ENCODE measurements around the gene RAPGEF1. TPM values are rescaled to one million over a fixed set of nuclear protein-coding genes. Genes with fewer than 3 reads are reported as not detected.

The RAPGEF1 gene
- total RNA-seq, 1 experiment from 2014 or later = 25.2 TPM

DNA sequence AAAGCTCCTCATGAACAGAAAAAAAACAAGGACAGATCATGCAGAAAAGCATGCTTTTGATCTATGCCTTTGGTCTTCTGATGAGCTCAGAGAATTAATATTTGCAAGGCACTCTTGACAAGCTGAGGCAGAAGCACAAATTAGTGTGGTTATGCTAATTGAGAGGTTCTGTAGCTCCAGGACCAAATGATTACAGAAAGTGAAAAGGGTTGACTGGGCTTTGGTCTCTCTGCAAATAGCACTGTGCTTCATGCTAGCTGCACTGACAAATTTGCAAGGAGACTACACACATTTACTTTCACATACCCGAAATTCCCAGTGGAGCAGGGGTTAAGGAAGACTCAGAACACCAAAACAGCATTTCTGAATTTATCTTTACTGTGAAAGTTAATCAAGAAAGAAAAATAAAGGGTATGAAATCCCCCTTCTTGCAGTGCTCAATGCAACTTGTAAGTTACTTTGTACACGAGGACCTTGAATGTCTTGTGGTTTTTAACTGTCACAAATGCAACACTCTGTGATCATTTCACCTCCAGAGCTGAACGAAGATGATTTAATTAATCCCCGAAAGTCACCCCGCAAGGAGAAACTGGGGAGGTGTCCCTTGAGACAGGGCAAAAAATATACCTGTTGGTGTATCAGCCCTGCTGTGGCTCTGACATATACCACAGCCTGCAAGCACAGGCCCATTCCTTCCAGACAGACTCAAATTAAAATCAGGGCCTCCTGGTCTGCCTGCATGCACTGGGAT lies 11.9 kb downstream of the RAPGEF1 start:
- H3K4me3 ChIP-seq (ENCODE audit: low read length) = no peak overlapping the region
- H3K36me3 ChIP-seq (ENCODE audit: low read depth, low read length) = no peaks in the 10 kb centered on the region
- ChIA-PET POLR2A (ENCODE audit: unreplicated experiment) (no interaction called here), CTCF (no interaction called here)
- BruUV-seq (replicated peaks) = no TSS peak
- H3K27ac ChIP-seq (ENCODE audit: low read length) = no peak overlapping the region
- TF ChIP-seq EZH2phosphoT487 (IDR thresholded peaks at IDR 0.05; ENCODE audit: borderline replicate concordance, low read length) (no peak), EZH2 (IDR thresholded peaks at IDR 0.05; ENCODE audit: low read length, unreplicated experiment) (no peak)
- TF ChIP-seq, protein P1, sequence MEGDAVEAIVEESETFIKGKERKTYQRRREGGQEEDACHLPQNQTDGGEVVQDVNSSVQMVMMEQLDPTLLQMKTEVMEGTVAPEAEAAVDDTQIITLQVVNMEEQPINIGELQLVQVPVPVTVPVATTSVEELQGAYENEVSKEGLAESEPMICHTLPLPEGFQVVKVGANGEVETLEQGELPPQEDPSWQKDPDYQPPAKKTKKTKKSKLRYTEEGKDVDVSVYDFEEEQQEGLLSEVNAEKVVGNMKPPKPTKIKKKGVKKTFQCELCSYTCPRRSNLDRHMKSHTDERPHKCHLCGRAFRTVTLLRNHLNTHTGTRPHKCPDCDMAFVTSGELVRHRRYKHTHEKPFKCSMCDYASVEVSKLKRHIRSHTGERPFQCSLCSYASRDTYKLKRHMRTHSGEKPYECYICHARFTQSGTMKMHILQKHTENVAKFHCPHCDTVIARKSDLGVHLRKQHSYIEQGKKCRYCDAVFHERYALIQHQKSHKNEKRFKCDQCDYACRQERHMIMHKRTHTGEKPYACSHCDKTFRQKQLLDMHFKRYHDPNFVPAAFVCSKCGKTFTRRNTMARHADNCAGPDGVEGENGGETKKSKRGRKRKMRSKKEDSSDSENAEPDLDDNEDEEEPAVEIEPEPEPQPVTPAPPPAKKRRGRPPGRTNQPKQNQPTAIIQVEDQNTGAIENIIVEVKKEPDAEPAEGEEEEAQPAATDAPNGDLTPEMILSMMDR (conservative IDR thresholded peaks at IDR 0.05; ENCODE audit: low read depth, low read length) = no peak
- H3K27me3 ChIP-seq (ENCODE audit: low read length) = no peaks in the 10 kb centered on the region
- no peak overlapping the region for H3K4me2 ChIP-seq (ENCODE audit: low read length)
- H3K4me1 ChIP-seq (ENCODE audit: insufficient read depth, low read length) = peaks cover 24% of the 10 kb centered on the region
- H3K9me3 ChIP-seq (ENCODE audit: low read length) = no peaks in the 10 kb centered on the region
- no peaks in the 10 kb centered on the region for H3K9me2 ChIP-seq (replicated peaks; ENCODE audit: low read length)
- no peaks in the 10 kb centered on the region for H3F3A ChIP-seq (ENCODE audit: low read length, unreplicated experiment)
- no peak for ATAC-seq
- H3K79me2 ChIP-seq (ENCODE audit: low read length) = peaks cover 49% of the 10 kb centered on the region
- no peak overlapping the region for H3K9ac ChIP-seq (ENCODE audit: low read length)
- H2AFZ ChIP-seq (ENCODE audit: low read length) = no peak overlapping the region
- no peak for DNase-seq
- no peaks in the 10 kb centered on the region for H4K20me1 ChIP-seq (ENCODE audit: low read length)
- intact Hi-C loops (cut with micrococcal nuclease) = no loop called here

DNA sequence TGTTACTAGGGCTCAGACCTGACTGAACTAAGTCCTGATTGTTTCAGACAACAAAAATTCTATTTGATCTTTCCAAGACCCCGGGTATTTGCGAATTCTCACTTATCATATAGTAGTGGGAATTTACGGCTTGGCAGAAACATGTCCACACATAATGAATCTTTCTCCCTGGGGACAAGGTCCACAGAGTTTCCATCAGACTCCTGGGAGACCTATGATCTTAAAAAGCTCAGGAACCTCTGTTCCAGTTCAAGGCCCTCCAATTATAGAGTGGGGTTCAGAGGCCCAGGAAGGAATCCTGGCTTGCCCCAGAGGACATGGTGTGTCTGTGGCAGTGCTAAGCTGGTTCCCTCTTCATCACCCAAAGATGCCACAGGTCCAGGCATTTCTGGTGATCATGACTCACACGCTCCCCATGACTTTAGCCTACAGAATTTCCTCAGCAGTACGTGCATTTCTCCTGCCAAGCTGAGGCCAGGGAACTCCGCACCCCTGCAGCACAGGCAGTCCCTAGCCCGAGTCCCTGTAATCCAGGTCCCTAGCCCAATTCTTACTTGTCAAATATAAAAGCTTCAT lies 12.6 kb downstream of the RAPGEF1 start:
- no peak overlapping the region for H3K4me2 ChIP-seq (ENCODE audit: low read length)
- no peak for ATAC-seq
- CTCF ChIA-PET = no interaction called here

More for the DNA sequence above, 12.6 kb downstream of the RAPGEF1 start:
- peaks cover 42% of the 10 kb centered on the region for H3K79me2 ChIP-seq (ENCODE audit: low read length)
- no TSS peak for BruUV-seq (replicated peaks)
- no peaks in the 10 kb centered on the region for H3K27me3 ChIP-seq (ENCODE audit: low read length)
- H3F3A ChIP-seq (ENCODE audit: low read length, unreplicated experiment) = no peaks in the 10 kb centered on the region
- POLR2A ChIA-PET (ENCODE audit: unreplicated experiment) = no interaction called here
- no peak overlapping the region for H3K4me3 ChIP-seq (ENCODE audit: low read length)
- H3K4me1 ChIP-seq (ENCODE audit: insufficient read depth, low read length) = peaks cover 17% of the 10 kb centered on the region
- H3K9ac ChIP-seq (ENCODE audit: low read length) = no peak overlapping the region
- no peaks in the 10 kb centered on the region for H3K9me3 ChIP-seq (ENCODE audit: low read length)
- intact Hi-C loops (cut with micrococcal nuclease) = no loop called here
- no peak for TF ChIP-seq EZH2 (IDR thresholded peaks at IDR 0.05; ENCODE audit: low read length, unreplicated experiment)
- TF ChIP-seq, protein P1 (conservative IDR thresholded peaks at IDR 0.05; ENCODE audit: low read depth, low read length) = no peak
- no peak for TF ChIP-seq EZH2phosphoT487 (IDR thresholded peaks at IDR 0.05; ENCODE audit: borderline replicate concordance, low read length)
- H3K9me2 ChIP-seq (replicated peaks; ENCODE audit: low read length) = no peaks in the 10 kb centered on the region
- no peak overlapping the region for H2AFZ ChIP-seq (ENCODE audit: low read length)
- DNase-seq = no peak
- no peak overlapping the region for H3K27ac ChIP-seq (ENCODE audit: low read length)
- no peaks in the 10 kb centered on the region for H3K36me3 ChIP-seq (ENCODE audit: low read depth, low read length)
- H4K20me1 ChIP-seq (ENCODE audit: low read length) = no peaks in the 10 kb centered on the region

Data from PC-3 (cell line).